GM12872 (cell line): ENCODE results near the gene WNT3A.

Experiments
- CTCF ChIP-seq: IDR thresholded peaks from 3 replicates; pipeline ENCODE4 v1.5.1; 2011; ENCODE audit warnings: low read depth, mild to moderate bottlenecking, low read length, moderate library complexity; ENCODE audit not compliant: insufficient read depth

The WNT3A gene

GRCh38 chr1:228108055-228108690 is 101.4 kb downstream of the WNT3A start:
- no peak for TF ChIP-seq CTCF

- TF ChIP-seq CTCF, result no peak
Measured at GRCh38 chr1:228108742-228109072, 101.9 kb downstream of the WNT3A start.

- TF ChIP-seq CTCF, result no peak
Measured at GRCh38 chr1:228109073-228109961, 102.5 kb downstream of the WNT3A start, which contains the start of gene MRPL55. MRPL55 (minus strand) TSS chr1:228109299; CDS start chr1:228108260, 1,039 bp downstream.

- no peak for TF ChIP-seq CTCF
Measured at GRCh38 chr1:228109962-228110488, 103.2 kb downstream of the WNT3A start.

GRCh38 chr1:228110556-228110955 is 103.8 kb downstream of the WNT3A start:
- TF ChIP-seq CTCF, result no peak
